Keratinocyte (primary cell): ENCODE measurements around the gene TRPC3.

Source experiments
- EZH2 ChIP-seq: IDR thresholded peaks from one replicate; pipeline ENCODE4 v1.6.1; 2012; ENCODE audit warnings: inconsistent platforms, mild to moderate bottlenecking, low read length, moderate library complexity
- TF ChIP-seq, protein P1 (sequence below), 3 experiments: IDR thresholded peaks in 1 of 3; conservative IDR thresholded peaks in 1 of 3; optimal IDR thresholded peaks in 1 of 3; 2 replicates in 2 of 3; 3 replicates in 1 of 3; pipeline versions ENCODE3 to v1.5.1; 2011; ENCODE audit warnings: low read length in 3 of 3, mild to moderate bottlenecking in 3 of 3, moderate library complexity in 2 of 3, control low read depth in 1 of 3, inconsistent platforms in 1 of 3; ENCODE audit not compliant: insufficient read depth in 2 of 3; ENCODE audit errors: extremely low read depth in 1 of 3

DNA sequence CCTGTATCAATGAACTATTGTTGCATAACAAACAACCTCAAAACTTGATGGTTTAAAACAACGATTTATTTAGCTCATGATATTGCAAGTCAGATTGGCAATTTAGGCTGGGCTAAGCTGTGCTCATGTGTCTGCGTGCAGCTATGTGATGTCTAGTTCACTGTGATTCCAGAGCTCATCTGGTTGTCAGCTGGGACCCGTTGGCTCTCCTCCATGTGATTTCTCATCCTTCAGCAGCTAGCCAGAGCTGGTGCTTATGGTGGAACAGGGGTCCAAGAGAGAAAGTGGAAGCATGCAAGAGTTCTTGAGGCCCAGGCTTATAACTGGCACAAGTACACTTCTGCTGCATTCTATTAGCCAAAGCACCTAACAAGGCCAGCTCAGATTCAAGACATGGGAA lies 28.8 kb upstream of the TRPC3 start:
- TF ChIP-seq, protein P1, sequence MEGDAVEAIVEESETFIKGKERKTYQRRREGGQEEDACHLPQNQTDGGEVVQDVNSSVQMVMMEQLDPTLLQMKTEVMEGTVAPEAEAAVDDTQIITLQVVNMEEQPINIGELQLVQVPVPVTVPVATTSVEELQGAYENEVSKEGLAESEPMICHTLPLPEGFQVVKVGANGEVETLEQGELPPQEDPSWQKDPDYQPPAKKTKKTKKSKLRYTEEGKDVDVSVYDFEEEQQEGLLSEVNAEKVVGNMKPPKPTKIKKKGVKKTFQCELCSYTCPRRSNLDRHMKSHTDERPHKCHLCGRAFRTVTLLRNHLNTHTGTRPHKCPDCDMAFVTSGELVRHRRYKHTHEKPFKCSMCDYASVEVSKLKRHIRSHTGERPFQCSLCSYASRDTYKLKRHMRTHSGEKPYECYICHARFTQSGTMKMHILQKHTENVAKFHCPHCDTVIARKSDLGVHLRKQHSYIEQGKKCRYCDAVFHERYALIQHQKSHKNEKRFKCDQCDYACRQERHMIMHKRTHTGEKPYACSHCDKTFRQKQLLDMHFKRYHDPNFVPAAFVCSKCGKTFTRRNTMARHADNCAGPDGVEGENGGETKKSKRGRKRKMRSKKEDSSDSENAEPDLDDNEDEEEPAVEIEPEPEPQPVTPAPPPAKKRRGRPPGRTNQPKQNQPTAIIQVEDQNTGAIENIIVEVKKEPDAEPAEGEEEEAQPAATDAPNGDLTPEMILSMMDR (optimal IDR thresholded peaks at IDR 0.05 in 1 of 3, IDR thresholded peaks at IDR 0.05 in 1 of 3, conservative IDR thresholded peaks at IDR 0.05 in 1 of 3; ENCODE audit: extremely low read depth in 1 of 3, insufficient read depth in 2 of 3, low read length in 3 of 3), result no peak
- no peak for TF ChIP-seq EZH2
